Measurements from ENCODE around the gene CLINT1. TPM values are rescaled to one million over a fixed set of nuclear protein-coding genes. Genes with fewer than 3 reads are reported as not detected.

The CLINT1 gene
- total RNA-seq, 4 donors from 2014 or later = 89.3 to 122 (median 107) TPM

GRCh38 chr5:157865781-157866180 lies 6.8 kb upstream of the CLINT1 start:
- H3K4me3 ChIP-seq (ENCODE audit: low read depth, poor library complexity, severe bottlenecking) = no peak overlapping the region
- no peak for TF ChIP-seq CTCF (IDR thresholded peaks at IDR 0.05)
- TF ChIP-seq POLR2A (IDR thresholded peaks at IDR 0.05) = no peak
- peak in 1 of 2 donors; percentile 20 for DNase-seq (ENCODE audit: low spot score in 2 of 2)
- intact Hi-C loops (cut with DNase I; ENCODE audit: low total_unique reads) = no loop called here
- 56 to 68% methylated on average over 4 of the region's 4 CpGs for whole genome bisulfite sequencing, 2 donors

- no peak overlapping the region for H3K4me3 ChIP-seq (ENCODE audit: low read depth, poor library complexity, severe bottlenecking)
- DNase-seq (ENCODE audit: low spot score in 2 of 2) = peak in 1 of 2 donors; percentile 23
- intact Hi-C loops (cut with DNase I; ENCODE audit: low total_unique reads) = no loop called here
- 64 to 68% methylated on average over 4 of the region's 4 CpGs for WGBS, 2 donors
- no peak for TF ChIP-seq POLR2A (IDR thresholded peaks at IDR 0.05)
These were observed 5.1 kb upstream of the CLINT1 start for GRCh38 chr5:157864067-157864466.

- WGBS, 2 donors = 85 to 86% methylated on average over 6 of the region's 6 CpGs
- DNase-seq (ENCODE audit: low spot score in 2 of 2) = peak in 1 of 2 donors; percentile 46
- H3K4me3 ChIP-seq (ENCODE audit: low read depth, poor library complexity, severe bottlenecking) = no peak overlapping the region
- TF ChIP-seq CTCF (IDR thresholded peaks at IDR 0.05) = no peak
- TF ChIP-seq POLR2A (IDR thresholded peaks at IDR 0.05) = no peak
- intact Hi-C loops (cut with DNase I; ENCODE audit: low total_unique reads) = no loop called here
These were observed 3.4 kb upstream of the CLINT1 start for GRCh38 chr5:157862183-157862851.

- no peak overlapping the region for H3K4me3 ChIP-seq (ENCODE audit: low read depth, poor library complexity, severe bottlenecking)
- peak in 1 of 2 donors; percentile 34 for DNase-seq (ENCODE audit: low spot score in 2 of 2)
- WGBS, 2 donors = 68 to 71% methylated on average over 8 of the region's 8 CpGs
- intact Hi-C loops (cut with DNase I; ENCODE audit: low total_unique reads) = no loop called here
- TF ChIP-seq CTCF (IDR thresholded peaks at IDR 0.05) (no peak), POLR2A (IDR thresholded peaks at IDR 0.05) (no peak)
These were observed 2.2 kb upstream of the CLINT1 start for GRCh38 chr5:157860898-157861890.

- WGBS, 2 donors = 35 to 37% methylated on average over 10 of the region's 10 CpGs
- intact Hi-C loops (cut with DNase I; ENCODE audit: low total_unique reads) = no loop called here
- no peak overlapping the region for H3K4me3 ChIP-seq (ENCODE audit: low read depth, poor library complexity, severe bottlenecking)
- no peak for TF ChIP-seq POLR2A (IDR thresholded peaks at IDR 0.05)
- TF ChIP-seq CTCF (IDR thresholded peaks at IDR 0.05) = no peak
- DNase-seq (ENCODE audit: low spot score in 2 of 2) = no peak
These were observed 256 bp upstream of the CLINT1 start for GRCh38 chr5:157859227-157859575.
